Right hindlimb (tissue), 1 donor: ENCODE data around the gene YJEFN3.

Experiments
- DNase-seq: peaks from one replicate; pipeline ENCODE4 v3.0.0-alpha.2; 2018

Gene YJEFN3

GRCh38 chr19:19540064-19540714 lies 11.5 kb downstream of the YJEFN3 start:
- DNase-seq: peak; percentile 86

GRCh38 chr19:19540715-19541515 lies 12.2 kb downstream of the YJEFN3 start:
- DNase-seq: peak; percentile 80

GRCh38 chr19:19541616-19542015 lies 12.9 kb downstream of the YJEFN3 start:
- DNase-seq: peak; percentile 68

GRCh38 chr19:19542507-19542906 lies 13.8 kb downstream of the YJEFN3 start:
- no peak for DNase-seq

- DNase-seq: peak; percentile 13
Measured at GRCh38 chr19:19543101-19543500, 14.4 kb downstream of the YJEFN3 start.

DNA sequence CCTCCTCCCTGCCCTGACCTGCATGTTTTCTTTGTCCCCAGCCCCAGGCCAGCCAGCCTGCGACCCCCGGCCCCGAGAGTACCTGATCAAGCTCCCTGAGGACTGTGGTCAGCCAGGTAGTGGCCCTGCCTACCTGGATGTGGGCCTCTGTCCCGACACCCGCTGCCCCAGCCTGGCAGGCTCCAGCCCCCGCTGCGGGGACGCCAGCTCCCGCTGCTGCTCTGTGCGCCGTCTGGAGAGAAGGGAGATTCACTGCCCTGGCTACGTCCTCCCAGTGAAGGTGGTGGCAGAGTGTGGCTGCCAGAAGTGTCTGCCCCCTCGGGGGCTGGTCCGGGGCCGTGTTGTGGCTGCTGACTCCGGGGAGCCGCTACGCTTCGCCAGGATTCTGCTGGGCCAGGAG lies 14.9 kb downstream of the YJEFN3 start:
- DNase-seq: peak; percentile 16

DNA sequence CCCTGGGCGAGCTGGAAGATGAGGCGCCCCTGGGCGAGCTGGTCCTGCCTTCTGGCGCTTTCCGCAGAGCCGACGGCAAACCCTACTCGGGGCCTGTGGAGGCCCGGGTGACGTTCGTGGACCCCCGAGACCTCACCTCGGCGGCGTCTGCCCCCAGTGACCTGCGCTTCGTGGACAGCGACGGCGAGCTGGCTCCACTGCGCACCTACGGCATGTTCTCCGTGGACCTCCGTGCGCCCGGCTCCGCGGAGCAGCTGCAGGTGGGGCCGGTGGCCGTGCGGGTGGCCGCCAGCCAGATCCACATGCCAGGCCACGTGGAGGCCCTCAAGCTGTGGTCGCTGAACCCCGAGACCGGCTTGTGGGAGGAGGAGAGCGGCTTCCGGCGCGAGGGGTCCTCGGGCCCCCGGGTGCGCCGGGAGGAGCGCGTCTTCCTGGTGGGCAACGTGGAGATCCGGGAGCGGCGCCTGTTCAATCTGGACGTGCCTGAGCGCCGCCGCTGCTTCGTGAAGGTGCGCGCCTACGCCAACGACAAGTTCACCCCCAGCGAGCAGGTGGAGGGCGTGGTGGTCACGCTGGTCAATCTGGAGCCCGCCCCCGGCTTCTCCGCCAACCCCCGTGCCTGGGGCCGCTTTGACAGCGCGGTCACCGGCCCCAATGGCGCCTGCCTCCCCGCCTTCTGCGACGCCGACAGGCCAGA lies 15.7 kb downstream of the YJEFN3 start:
- DNase-seq: peak; percentile 19

- no peak for DNase-seq
Measured at GRCh38 chr19:19544954-19545591, 16.4 kb downstream of the YJEFN3 start.

DNA sequence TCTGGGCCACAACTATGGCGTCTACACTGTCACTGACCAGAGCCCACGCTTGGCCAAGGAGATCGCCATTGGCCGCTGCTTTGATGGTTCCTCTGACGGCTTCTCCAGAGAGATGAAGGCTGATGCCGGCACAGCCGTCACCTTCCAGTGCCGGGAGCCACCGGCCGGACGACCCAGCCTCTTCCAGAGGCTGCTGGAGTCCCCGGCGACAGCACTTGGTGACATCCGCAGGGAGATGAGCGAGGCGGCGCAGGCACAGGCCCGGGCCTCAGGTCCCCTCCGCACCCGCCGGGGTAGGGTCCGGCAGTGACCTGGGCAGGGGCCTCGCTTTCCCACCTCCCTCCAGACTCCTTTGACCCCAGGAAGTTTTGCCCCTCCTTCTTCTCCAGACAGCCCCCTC lies 17.0 kb downstream of the YJEFN3 start:
- no peak for DNase-seq

DNA sequence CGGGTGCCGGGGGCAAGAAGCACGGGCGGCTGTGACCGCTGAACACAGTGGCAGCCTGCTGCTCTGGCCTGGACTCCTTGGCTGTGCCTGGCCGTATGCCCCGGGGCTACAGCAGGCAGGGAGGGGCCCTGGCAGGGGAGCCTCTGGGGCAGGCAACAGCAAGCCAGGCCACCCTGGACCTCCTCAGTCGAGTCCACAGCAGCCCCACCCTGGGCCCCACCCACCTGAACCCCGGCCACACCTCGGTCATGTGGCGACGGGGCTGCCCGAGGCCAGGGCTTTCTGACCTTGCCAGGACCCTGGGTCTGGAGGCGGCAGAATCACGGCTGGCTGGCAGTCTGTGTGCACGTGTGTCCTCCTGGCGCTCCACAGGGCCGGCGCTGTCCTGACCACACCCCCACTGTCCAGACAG lies 18.0 kb downstream of the YJEFN3 start:
- DNase-seq: no peak

GRCh38 chr19:19547674-19548336 lies 19.1 kb downstream of the YJEFN3 start:
- DNase-seq: peak; percentile 55

- DNase-seq: peak; percentile 77
Measured at GRCh38 chr19:19548915-19549759, 20.4 kb downstream of the YJEFN3 start.

DNA sequence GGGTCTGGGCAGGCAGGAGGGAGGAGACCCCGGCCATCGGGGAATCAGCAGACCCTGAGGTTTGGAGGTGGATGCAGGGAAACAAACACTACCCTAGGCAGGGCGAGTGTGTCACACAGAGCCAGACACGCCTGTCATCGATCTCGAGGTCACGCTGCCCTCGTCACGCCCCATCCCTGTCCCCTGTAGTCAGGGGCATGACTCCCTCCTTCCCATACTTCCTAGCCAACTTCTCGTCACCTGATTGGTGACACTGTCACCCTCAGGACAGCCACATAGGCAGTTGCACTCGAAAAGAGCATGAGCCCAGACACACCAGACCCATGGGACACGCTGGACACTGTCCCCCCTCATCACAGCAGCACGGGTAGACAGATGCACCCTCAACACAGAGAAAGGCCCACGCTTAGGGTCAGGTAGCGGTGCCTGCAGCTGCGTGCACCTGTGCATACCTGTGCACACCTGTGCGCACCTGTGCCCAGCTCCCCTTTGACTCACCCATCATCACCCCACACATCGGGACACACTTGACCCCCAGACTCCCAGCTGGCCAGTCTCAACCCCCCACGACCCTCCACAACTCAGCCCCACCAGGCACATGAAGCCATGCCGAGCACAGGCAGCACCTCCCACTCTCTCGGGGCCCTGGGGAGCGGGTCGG lies 21.2 kb downstream of the YJEFN3 start:
- DNase-seq: no peak

DNA sequence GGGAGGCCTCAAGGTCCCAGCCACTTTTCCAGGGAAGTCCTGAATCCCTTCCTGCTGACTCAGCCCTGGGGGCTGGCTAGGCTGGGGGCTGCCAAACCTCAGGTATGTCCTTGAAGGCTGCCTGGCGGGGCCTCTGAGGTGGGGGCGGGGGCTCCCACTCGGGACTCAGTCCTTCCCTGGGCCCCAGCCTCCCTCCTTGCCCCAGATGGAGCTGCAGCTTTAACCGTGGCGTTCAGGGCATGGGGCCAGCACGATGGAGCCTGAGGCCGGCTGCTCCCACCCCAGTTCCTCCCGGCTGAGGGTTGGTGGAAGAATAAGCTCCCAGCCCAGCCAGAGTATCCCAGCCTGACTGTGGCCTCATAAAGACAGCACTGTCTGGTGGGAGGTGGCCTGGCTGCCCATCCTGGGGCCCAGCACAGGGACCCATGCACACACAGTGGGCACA lies 21.8 kb downstream of the YJEFN3 start:
- DNase-seq: peak; percentile 85

DNA sequence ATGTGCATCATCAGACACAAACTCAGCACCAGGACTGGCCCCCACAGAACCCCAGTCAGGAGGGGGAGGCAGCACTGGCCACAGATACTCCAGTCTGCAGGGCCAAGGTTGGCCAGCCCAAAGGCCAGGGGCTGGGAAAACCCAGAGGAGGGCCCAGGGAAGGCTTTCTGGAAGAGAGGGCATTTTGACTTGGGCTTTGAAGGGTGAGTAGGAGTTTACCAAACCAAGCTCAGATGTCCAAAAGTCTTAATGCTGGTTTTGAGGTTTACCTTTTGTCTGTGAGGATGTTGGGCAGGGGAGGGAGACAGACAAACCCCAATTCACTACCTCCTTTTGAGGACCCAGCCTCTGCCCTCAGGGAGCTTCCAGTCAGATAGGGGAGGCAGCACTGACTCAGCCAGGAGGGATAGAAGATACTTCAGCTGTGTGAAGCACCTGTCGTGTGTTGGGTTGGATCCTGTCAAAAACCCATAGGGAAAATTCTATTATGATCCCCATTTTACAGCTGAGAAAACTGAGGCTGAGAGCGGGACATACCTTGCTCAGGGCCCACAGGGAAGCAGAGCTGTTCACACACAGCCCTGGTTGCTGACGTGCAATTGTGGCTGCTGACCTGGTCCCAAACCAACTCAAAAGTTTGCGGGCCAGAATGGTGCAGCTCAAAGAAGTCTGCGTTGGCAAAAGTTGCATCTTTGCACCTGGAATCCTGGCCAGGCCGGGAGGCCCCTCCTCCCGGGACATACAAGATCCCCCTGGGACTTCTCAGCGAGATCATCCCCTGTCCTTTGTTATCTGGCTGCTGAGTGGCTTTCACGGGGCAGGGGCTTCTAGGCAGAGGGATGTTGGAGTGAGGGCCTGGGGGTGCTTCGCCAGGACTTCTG lies 22.5 kb downstream of the YJEFN3 start:
- DNase-seq: peak; percentile 64

DNA sequence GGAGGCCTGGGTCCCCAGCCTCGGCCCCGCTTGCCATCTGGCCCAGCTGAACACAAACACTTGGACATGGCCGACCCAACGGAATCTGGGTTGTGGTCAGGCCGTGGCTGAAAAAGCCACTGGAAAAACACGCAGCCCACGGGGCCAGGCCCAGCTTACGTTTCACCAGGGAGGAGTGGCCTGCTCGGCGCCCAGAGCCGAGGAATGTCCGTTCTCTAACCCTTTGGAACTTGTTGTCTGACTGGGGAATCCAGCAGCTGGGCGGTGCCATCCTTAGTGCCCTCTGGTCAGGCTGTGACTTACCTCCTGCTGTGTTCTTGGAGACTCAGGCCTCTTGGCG lies 23.1 kb downstream of the YJEFN3 start:
- DNase-seq: peak; percentile 79

DNA sequence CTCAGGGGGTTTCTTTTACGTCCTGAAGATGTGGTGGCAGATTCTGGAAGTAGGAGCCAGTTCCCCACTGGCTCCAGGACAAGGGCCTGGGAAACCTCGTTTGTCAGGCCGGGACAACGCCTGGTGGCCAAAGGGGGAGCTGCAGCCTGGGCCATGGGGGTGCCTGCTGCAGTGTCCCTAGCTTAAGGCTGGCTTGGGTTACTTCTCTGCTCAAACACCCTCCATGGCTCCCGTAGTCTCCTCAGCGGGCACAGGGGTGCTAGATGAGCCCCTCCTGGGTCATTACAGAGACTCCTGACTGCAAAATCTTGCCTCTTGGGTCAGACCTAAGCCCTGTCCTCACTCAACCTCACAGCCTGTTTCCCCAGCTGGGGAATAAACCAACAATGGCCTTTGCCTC lies 24.1 kb downstream of the YJEFN3 start:
- peak; percentile 46 for DNase-seq

DNA sequence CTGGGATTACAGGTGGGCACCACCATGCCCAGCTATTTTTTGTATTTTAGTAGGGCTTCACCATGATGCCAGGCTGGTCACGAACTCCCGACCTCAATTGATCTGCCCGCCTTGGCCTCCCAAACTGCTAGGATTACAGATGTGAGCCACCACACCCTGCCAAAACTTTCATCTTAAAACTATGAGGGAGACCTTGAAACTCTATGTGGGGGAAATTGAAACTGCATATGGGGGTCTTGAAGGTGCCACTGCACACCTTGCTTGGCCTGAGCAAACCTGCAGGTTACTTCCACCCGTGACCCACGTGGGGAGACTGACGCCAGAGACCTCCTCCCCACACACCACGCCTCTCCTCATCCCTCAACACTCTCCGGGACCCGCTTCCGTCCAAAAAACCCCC lies 25.0 kb downstream of the YJEFN3 start:
- no peak for DNase-seq

- DNase-seq: peak; percentile 52
Measured at GRCh38 chr19:19554074-19555023, 25.6 kb downstream of the YJEFN3 start.
